Middle frontal gyrus (tissue), 1 donor: ENCODE data around the gene SCUBE3.

Experiments used
- DNase-seq: peaks from one replicate; pipeline ENCODE4 v3.0.0-alpha.2; 2015; ENCODE audit warnings: low spot score; ENCODE audit errors: extremely low spot score

Gene SCUBE3

DNA sequence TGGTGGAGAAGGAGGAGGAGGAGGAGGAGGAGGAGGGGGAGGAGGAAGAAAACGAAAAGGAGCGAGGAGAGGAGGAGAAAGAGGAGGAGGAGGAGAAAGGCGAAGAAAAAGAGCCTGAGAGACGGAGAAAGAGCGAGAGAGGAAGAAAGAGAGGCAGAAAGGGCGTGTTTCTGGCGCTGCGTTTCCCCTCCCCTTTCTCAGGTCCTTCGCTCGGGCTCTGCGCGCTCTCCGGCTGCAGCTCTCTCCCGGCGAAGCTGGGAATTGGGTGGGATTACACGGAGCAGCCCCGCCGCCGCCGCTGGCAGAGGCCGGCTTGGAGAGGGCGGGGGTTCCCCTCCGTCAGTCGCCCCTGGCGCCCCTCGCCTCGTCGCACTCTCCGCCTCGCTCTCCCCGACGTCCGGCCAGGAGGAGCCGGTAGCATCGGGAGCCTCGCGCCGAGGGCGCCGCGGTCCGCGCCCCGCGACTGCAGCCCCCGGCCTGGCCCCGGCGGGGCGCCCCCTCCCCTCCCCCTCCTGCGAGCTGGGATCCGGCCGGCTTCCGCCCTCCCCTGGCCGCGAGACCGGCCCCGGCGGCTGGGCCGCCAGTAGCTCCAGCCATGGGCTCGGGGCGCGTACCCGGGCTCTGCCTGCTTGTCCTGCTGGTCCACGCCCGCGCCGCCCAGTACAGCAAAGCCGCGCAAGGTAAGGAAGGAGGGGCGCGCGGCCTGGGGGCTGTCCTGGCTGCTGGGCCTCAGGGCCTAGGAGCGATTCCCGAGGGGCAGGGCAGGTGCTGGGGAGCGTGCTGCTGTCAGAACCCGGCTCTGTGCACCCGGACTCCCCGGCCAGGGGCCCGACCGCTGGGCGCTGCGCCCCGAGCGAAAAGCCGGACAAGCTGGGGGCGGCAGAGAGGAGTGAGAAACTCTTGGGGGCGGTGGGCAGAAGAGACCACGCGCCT is at the start of gene SCUBE3:
TSS of gene SCUBE3 (plus strand) at position 133 of the 933 bp plus-strand sequence. CDS start at position 596, 463 bp downstream.
- DNase-seq = no peak

DNA sequence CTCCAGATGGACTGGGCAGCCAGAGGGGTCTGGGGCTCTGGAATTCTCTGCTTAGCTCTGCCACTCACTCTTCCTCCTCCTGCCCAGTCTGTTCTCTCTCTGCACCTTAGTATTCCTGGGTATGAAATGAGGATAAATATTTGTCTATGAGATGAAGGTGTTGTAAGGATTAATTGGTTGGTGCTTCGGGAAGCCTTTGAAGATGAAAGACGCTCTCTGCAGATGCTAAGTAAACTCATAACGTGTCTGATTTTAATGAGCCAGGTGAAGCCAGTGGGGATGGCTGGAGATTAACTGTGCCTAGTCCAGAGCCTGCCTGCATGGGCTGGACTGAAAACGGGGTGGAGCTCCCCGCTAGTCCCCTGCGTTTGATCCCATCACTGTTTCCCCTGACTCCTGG is 49.5 kb upstream of the SCUBE3 start:
- DNase-seq = no peak

DNA sequence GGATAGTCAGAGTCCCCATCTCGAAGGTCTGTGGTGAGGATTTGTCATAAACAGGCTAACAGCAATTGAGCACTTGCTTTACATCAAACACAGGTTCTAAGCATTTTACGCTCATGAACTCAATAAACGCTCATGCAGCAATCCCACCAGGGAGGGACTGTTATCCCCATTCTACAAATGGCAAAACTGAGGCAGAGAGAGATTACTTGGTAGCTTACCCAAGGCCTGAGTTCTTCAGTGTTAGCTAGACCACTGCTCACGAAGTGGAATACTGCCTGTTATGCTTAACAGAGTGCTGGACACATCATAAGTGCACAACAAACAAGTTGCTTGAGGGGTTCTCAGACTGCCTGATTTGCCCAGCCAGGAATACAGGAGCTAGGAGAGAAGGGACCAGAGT is 48.9 kb upstream of the SCUBE3 start:
- DNase-seq = no peak

DNA sequence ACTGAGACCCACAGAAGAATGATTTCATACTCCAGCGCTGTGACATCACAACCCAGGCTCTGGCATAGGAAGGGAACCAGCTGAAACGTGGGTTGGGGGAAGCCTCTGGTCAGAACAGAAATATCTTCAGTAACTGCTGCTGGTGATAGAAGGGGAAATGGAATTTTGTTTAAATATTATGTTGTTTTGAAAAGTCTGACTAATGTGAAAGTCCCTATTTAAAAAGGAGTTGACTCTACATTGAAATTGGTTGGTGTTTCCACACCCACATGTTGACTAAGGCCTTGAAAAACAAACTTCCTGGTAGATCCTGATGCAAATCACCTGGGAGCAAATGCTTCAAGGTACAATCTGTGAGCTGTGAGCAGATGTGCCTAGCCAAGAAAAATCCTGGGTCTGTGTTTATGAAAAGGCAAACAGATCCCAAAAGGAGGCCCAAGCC is 48.1 kb upstream of the SCUBE3 start:
- DNase-seq = no peak

DNA sequence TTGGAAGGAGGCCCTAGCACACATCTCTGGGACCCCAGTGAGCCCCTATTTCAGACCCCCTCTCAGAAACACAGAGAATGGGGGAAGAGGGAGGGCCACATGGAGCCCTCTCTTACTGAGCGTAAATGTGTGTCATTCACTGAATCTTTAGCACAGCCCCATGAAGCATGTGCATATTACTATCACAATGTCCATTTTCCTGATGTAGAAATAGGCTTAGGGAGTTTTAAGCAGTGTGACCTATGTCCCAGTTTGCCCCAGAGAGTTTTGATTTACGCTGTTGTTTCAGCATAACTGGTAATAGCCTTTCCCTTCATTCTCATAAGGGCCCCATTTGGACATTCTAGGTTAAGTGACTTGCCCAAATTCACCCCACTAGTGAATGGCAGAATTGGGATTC is 47.6 kb upstream of the SCUBE3 start:
- no peak for DNase-seq

DNA sequence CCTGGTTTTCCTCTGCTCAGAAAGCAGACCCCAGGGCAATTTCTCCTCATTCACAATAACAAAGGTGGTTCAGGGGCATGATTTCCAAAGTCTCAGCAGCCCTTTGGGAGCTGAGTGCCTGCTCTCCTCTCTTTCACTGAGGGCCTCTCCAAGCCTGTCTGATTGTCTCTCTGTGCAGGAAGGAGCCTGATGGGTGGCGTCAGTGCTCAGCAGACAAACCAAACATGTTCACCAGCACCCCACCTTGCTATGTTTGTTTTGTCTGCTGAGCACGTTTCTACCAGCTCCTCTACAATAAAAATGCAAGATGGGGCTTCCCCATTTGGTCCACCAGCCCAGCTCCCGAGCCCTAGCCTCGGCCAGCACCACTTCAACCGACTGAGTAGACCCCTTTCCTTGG is 47.2 kb upstream of the SCUBE3 start:
- DNase-seq = no peak

DNA sequence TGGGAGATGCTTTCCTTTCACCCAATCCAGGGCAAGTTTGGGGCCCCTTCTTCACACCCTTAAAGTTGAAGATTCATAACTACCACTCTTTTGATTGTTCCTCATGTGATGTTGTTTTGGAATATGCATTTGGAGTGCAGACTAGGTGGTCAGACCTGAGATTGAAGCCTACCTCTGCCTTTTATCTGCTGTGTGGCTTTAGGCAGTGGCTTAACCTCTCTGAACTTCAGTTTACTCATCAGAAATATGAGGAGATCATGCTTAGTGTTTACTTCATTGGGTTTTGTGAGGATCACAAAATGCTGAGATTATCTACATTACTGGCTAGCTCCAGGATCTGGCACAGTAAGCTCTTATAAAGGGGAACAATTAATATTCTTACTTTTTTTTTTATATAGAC is 46.3 kb upstream of the SCUBE3 start:
- no peak for DNase-seq

DNA sequence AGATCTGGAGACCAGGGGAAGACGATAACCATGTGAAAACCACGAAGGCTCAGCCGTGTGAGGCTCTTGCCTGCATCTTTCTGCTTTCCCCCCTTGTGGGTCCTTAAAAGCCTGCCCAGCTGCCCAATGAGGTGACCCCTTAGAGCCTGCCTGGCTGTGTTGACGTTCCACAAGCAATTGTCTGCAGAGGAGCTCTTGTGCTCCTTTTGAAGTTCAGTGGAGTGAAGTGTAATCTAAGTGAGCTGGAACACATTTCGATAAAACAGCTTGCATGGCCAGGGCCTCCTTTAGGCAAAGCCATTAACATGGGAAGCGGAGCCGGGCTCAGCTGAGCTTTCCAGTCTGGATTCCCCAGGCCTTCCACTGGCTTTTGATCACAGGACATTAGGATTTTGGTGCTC is 45.3 kb upstream of the SCUBE3 start:
- no peak for DNase-seq

DNA sequence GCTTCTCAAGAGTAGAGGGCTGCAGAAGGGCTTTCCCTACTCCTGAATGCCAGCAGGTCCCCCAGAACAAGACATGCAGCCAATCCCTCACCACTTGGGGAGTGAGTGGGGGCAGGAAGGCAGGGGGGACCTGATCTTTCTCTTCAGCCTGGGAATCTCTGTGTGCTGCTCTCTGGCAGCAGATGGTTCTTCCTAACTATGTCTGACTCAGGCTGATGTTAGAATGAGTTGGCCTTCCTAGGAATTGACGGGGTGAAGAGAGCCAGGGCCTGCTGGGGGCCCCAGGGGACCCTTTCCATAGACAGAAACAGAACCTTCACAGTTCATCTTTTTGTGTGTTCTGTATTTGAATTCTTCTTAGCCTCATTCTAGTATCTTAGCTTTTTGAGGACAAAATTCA is 43.6 kb upstream of the SCUBE3 start:
- no peak for DNase-seq

DNA sequence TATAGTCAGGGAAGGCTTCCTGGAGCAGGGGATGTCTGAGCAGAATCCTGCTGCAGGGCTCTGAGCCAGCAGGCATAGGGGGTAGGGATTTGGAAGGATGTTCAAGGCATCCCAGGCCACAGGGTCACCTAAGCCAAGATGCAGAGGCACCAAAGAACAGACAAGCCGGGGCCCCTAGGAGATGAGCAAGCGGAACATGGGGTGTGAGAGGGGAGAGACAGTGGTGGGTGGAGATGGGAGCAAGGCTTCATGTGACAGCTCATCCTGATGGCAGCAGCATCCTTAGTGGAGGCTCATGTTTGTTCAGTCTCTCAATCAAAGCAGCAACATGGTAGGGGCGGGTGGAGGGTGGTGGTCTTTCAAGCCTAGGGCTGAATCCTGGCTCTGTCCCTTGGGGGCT is 42.9 kb upstream of the SCUBE3 start:
- no peak for DNase-seq

DNA sequence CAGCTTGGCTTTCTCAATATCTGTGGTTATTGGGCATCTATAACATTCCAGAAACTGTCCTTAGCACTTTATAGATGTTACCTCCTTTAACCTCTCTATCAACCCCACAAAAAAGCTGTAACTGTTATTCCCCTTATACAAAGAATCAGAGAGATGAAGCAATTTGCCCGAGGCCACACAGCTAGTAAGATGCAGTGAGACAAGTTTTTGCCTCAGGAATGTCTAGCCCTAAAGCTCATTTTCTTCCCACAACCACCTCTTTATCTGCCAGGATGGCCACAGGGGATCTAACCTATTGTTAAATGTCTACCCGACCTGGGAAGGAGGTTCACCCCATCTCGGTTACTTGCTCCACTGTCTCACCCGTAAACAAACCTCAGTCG is 40.7 kb upstream of the SCUBE3 start:
- no peak for DNase-seq

DNA sequence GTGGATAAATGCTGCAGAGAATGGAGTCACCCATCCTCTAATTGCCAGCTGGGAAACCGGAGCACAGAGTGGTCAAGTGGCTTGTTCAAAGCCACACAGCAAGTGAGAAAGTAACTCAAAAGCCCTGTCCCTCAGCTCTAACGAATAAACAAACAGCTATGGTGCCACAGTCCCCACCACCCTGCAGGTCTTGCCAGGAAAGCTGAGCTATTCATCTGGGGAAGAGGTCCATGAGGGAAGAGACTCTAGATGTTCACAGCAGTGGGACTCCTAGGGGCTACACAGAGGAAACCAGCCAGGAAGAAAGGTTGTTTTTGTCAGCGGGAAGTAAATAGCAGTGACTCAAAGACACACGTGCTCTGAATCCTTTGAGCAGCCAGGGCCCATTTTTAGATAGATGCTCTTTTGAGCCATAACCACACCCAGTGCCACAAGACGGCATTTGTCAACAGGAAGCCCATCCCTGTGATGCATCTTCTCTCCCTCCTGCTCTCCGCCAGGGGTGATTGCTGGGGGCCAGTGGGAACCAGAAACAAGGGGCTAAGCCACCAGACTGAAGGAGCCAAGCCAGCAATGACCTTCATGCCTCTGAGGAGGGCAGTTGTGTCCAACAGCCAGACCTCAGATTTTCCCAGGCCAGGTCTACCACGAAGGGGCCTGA is 40.2 kb upstream of the SCUBE3 start:
- no peak for DNase-seq

DNA sequence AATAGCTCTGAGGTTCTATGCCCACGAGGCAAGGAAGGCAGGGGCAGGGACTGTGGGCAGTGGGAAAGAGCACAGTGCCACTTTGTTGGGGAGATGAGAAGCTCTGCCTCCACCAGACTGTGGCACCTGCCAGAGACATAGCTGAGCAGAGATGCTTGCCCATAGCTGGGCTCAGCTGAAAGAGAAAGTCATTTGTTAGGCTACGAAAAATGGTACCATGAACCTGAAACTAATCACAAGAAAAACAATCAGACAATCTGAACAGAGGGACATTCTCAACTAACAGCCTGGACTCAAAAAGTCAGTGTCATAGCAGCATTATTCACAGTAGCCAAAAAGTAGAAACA is 39.7 kb upstream of the SCUBE3 start:
- DNase-seq = no peak

DNA sequence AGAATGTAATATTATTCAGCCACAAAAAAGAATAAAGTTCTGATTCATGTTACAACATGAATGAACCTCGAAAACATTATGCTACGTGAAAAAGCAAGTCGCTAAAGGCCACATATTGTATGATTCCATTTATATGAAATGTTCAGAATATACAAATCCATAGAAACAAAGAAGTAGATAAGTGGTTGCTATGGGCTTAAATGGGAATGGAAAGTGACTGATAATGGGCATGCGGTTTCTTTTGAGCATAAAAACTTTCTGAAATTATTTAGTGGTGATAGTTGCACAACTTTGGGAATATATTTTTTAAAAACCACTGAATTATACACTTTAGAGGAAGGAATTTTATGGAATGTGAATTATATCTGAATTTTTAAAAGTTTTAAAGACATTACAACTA is 39.3 kb upstream of the SCUBE3 start:
- DNase-seq = no peak

DNA sequence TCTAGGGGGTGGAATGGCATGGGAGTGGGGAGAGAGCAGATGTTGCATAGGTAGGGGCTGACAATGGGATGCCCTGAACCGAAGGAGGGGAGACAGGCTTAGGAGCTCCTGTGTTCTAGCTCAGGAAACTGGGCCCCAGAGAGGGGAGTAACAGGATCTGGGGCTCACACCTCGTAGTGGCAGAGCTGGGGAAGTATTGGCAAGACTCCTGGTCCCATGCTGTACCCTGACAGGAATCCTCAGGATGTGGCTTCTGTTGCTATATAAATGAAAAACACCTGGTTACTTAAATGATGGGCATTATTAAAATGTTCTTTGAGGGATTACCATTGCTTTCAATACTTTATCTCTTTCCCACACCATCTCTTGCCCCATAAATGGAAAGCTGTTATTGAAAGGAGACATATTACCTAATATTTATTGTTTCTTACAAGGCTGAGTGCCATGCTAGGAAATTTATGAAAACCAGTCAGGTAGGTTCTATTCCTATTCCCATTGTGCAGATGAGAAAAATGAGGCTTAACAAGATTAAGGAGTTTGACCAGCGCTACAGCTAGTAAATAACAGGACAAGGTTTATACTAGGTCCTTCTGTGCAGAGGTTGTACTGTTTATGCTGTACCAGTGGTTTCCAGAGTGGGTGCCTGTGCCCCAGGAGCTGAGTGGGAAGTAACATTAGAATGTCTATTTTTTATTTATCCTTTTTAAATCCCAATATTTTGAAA is 37.3 kb upstream of the SCUBE3 start:
- no peak for DNase-seq

DNA sequence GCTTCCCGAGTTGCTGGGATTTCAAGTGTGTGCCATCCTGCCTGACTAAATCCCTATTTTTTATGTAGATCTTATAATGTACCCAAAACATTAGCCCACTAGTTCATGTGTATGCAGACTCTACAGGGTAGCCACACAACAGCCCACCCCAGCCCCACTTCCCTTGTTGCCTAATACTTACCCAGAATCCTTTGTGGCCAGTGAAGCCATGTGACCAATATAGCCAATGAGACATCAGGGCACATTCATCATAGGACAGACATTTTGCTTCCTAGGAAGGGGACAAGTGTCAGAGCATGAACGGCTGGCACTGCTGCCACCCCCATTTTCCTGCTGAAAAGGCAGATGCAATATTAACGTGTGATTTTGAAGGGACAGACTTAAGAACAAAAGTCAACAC is 36.6 kb upstream of the SCUBE3 start:
- DNase-seq = no peak

DNA sequence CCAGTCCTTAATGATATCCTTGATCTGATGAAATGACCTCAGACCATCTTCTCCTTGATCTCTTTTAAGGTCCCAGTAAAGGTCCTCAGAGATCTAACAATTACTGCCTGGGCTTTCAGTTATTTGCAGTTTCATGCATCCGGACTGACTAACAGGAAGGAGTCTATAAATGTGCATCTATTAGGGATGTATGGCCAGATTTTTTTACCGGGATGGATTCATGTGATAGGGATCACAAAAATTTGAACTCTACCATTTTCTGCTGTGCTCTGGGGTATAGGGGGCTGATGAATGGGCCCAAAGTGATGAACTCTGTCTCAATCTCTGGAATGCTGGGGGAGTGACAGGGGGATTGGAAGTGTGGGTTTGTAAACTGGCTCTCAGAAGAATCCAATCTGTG is 36.2 kb upstream of the SCUBE3 start:
- no peak for DNase-seq

DNA sequence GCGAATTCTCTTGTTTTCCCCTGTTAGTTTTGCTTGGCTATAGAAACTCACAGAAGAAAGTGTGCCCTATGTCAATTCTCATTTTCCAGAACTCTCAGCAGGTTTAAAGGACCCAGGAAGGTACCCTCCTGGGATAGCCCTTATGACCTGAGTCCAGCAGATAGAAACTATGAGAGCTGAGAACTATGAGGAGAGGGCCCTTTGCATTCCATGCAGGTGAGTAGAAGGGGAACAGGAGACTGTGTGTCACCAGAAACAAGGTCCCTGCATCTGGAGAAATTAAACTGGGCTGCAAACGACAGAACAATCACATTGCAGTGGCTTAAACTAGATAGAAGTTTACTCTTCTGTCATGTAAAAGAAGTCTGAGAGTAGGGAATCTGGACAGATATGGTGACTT is 35.7 kb upstream of the SCUBE3 start:
- no peak for DNase-seq

DNA sequence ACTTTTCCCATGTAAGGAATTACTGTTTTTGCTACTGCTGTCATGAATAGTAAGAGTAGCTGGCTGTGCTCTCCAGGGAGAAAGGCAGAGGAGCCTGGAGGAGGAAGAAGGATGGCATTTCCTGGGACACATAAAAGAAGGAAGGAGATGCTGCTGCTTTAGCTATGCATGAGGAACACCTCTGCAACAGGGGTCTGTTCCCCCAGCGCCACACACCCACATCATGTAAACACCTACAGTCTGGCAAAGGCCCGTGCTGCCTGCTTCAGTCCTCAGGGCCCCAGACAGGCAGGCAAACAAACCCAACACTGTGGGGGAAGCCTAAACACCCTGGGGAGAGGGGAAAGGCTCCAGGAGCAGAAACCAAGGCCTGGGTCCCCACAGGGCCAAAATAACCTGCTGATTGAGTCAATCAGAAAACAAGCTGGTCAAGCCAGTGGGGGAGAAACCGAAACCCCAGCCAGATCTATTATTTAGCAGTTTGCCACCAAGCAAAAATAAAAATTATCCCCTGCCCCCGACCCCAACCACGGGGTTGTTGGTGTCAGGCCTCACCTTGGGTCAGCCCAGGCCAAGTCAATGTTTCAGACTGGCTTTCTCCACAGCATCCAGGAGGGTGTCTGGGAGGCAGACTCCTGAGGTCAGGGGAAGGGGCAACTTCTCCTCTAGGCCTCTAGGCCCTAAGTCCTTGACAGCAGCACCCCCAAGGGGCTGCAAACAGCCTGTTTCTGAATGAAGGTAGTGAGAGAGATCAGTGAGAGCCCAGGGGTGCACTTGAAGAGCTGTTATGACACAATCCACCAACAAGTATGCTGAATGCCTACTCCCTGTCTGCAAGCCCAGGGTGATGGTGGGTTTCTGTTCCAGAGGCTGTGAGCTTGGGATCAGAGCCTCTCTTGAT is 34.6 kb upstream of the SCUBE3 start:
- DNase-seq = no peak

DNA sequence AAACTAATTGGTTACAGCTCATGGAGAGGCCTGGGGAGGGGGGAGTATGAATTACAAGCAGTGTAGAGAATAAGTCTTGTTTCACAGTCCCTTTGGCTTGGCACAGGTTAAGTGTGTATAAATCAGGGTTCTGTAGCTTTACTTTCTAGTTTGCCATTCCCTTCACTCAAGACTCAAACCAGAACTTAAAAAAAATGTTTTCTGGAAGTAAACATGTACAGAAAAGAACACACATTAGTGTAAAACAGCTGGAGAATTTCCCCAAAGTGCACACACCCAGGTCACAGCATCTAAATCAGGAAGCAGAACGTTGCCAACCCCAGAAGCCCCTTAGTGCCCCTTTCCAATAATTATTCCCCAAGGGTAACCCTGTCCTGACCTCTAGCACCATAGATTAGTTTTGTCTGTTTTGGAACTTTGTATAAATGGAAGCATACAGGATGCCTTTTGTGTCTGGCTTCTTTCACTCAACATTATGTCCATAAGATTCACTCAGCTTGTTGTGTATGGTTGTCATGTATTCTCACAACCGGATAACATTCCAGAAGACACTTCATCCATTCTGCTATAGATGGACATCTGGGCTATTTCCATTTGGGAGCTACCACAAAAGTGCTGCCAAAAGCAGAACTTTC is 33.7 kb upstream of the SCUBE3 start:
- no peak for DNase-seq
